ENCODE results near the gene FARS2. TPM values are rescaled to one million over a fixed set of nuclear protein-coding genes. Genes with fewer than 3 reads are reported as not detected.

Gene FARS2
- total RNA-seq, 1 experiment from 2014 or later: 17.8 TPM

GRCh38 chr6:5674141-5674540 is 412.8 kb downstream of the FARS2 start:
- Histone ChIP-seq H3K27me3 (replicated peaks; ENCODE audit: insufficient read depth, low read depth, low read length, poor library complexity) (no peaks in the 10 kb centered on the region), H3K36me3 (ENCODE audit: insufficient read depth, low read length, poor library complexity, severe bottlenecking) (no peaks in the 10 kb centered on the region), H3K4me3 (ENCODE audit: low read depth, low read length, poor library complexity, severe bottlenecking) (no peak overlapping the region), H3K4me1 (ENCODE audit: insufficient read depth, low read length, poor library complexity, severe bottlenecking) (peaks cover 77% of the 10 kb centered on the region), H3K27ac (ENCODE audit: low read depth, low read length, poor library complexity, severe bottlenecking) (peak overlapping the region; percentile 93), H3K9me3 (ENCODE audit: low read depth, low read length, poor library complexity, severe bottlenecking) (no peaks in the 10 kb centered on the region)
- no TSS peak for BruUV-seq (replicated peaks)
- ChIA-PET CTCF (no interaction called here), POLR2A (ENCODE audit: low non-redundant PET) (no interaction called here)
- intact Hi-C loops (cut with micrococcal nuclease; ENCODE audit: unreplicated experiment): no loop called here
- DNase-seq (ENCODE audit: low spot score): peak; percentile 66
- TF ChIP-seq EZH2 (IDR thresholded peaks at IDR 0.05; ENCODE audit: borderline replicate concordance, low read depth, low read length, poor library complexity, severe bottlenecking) (no peak), CTCF (conservative IDR thresholded peaks at IDR 0.05; ENCODE audit: low read depth, low read length) (no peak)

- ChIA-PET CTCF (no interaction called here), POLR2A (ENCODE audit: low non-redundant PET) (no interaction called here)
- no peak overlapping the region for H3K4me3 ChIP-seq (ENCODE audit: low read depth, low read length, poor library complexity, severe bottlenecking)
- no TSS peak for BruUV-seq (replicated peaks)
- no peaks in the 10 kb centered on the region for H3K27me3 ChIP-seq (replicated peaks; ENCODE audit: insufficient read depth, low read depth, low read length, poor library complexity)
- peaks cover 71% of the 10 kb centered on the region for H3K4me1 ChIP-seq (ENCODE audit: insufficient read depth, low read length, poor library complexity, severe bottlenecking)
- peak overlapping the region; percentile 93 for H3K27ac ChIP-seq (ENCODE audit: low read depth, low read length, poor library complexity, severe bottlenecking)
- H3K36me3 ChIP-seq (ENCODE audit: insufficient read depth, low read length, poor library complexity, severe bottlenecking): no peaks in the 10 kb centered on the region
- H3K9me3 ChIP-seq (ENCODE audit: low read depth, low read length, poor library complexity, severe bottlenecking): no peaks in the 10 kb centered on the region
- intact Hi-C loops (cut with micrococcal nuclease; ENCODE audit: unreplicated experiment): no loop called here
- no peak for DNase-seq (ENCODE audit: low spot score)
- TF ChIP-seq CTCF (conservative IDR thresholded peaks at IDR 0.05; ENCODE audit: low read depth, low read length) (no peak), EZH2 (IDR thresholded peaks at IDR 0.05; ENCODE audit: borderline replicate concordance, low read depth, low read length, poor library complexity, severe bottlenecking) (no peak)
Observed at GRCh38 chr6:5674721-5675120, 413.4 kb downstream of the FARS2 start.

GRCh38 chr6:5676701-5677100 is 415.4 kb downstream of the FARS2 start:
- H3K4me3 ChIP-seq (ENCODE audit: low read depth, low read length, poor library complexity, severe bottlenecking): no peak overlapping the region
- no peak overlapping the region for H3K27ac ChIP-seq (ENCODE audit: low read depth, low read length, poor library complexity, severe bottlenecking)
- CTCF ChIA-PET: no interaction called here
- no TSS peak for BruUV-seq (replicated peaks)
- TF ChIP-seq CTCF (conservative IDR thresholded peaks at IDR 0.05; ENCODE audit: low read depth, low read length) (no peak), EZH2 (IDR thresholded peaks at IDR 0.05; ENCODE audit: borderline replicate concordance, low read depth, low read length, poor library complexity, severe bottlenecking) (no peak)
- H3K36me3 ChIP-seq (ENCODE audit: insufficient read depth, low read length, poor library complexity, severe bottlenecking): no peaks in the 10 kb centered on the region
- H3K9me3 ChIP-seq (ENCODE audit: low read depth, low read length, poor library complexity, severe bottlenecking): no peaks in the 10 kb centered on the region
- peaks cover 54% of the 10 kb centered on the region for H3K4me1 ChIP-seq (ENCODE audit: insufficient read depth, low read length, poor library complexity, severe bottlenecking)
- no peak for DNase-seq (ENCODE audit: low spot score)
- intact Hi-C loops (cut with micrococcal nuclease; ENCODE audit: unreplicated experiment): no loop called here
- POLR2A ChIA-PET (ENCODE audit: low non-redundant PET): no interaction called here
- no peaks in the 10 kb centered on the region for H3K27me3 ChIP-seq (replicated peaks; ENCODE audit: insufficient read depth, low read depth, low read length, poor library complexity)

All from A673 (cell line).